Astrocyte of the cerebellum (primary cell): ENCODE data around the gene SAMD8.

ENCODE experiments used
- DNase-seq: peaks from one replicate; pipeline ENCODE4 v3.0.0-alpha.2; 2011; ENCODE audit warnings: low read depth
- H3K4me3 ChIP-seq: 2 replicates; pipeline ENCODE4 v1.5.1; 2011; ENCODE audit warnings: mild to moderate bottlenecking, low read depth, low read length, moderate library complexity
- in situ Hi-C: cut with HindIII; loops from 2 replicates; pipeline ENCODE4 v1.10.0; 2017; ENCODE audit warnings: low sequenced_read_pairs
- TF ChIP-seq, protein P1 (sequence below): IDR thresholded peaks from 2 replicates; pipeline ENCODE4 v1.5.1; 2012; ENCODE audit warnings: low read length, low read depth, moderate library complexity, mild to moderate bottlenecking; ENCODE audit errors: missing control alignments

SAMD8 gene

DNA sequence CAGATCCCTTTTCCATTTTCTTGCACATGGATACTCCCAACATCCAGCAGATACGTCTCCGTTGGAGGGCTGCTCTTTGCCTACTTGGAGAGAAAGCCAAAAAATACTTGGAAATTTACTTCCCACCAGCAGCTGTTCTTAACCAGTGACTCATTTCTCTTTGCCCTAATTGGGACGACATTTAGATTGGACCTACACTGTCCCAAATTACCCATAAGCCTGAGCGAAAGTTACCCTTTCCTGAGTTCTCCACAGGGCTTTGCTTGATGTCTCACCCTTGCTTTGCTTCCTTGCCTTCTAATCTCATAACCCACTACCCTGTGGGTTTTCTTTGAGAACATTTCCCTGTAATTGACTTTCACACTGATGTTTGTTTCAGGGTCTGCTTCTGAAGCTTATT lies 48.1 kb downstream of the SAMD8 start:
- TF ChIP-seq, protein P1, sequence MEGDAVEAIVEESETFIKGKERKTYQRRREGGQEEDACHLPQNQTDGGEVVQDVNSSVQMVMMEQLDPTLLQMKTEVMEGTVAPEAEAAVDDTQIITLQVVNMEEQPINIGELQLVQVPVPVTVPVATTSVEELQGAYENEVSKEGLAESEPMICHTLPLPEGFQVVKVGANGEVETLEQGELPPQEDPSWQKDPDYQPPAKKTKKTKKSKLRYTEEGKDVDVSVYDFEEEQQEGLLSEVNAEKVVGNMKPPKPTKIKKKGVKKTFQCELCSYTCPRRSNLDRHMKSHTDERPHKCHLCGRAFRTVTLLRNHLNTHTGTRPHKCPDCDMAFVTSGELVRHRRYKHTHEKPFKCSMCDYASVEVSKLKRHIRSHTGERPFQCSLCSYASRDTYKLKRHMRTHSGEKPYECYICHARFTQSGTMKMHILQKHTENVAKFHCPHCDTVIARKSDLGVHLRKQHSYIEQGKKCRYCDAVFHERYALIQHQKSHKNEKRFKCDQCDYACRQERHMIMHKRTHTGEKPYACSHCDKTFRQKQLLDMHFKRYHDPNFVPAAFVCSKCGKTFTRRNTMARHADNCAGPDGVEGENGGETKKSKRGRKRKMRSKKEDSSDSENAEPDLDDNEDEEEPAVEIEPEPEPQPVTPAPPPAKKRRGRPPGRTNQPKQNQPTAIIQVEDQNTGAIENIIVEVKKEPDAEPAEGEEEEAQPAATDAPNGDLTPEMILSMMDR = no peak
- no peak for DNase-seq
- in situ Hi-C loops = no loop called here
- no peak overlapping the region for H3K4me3 ChIP-seq

DNA sequence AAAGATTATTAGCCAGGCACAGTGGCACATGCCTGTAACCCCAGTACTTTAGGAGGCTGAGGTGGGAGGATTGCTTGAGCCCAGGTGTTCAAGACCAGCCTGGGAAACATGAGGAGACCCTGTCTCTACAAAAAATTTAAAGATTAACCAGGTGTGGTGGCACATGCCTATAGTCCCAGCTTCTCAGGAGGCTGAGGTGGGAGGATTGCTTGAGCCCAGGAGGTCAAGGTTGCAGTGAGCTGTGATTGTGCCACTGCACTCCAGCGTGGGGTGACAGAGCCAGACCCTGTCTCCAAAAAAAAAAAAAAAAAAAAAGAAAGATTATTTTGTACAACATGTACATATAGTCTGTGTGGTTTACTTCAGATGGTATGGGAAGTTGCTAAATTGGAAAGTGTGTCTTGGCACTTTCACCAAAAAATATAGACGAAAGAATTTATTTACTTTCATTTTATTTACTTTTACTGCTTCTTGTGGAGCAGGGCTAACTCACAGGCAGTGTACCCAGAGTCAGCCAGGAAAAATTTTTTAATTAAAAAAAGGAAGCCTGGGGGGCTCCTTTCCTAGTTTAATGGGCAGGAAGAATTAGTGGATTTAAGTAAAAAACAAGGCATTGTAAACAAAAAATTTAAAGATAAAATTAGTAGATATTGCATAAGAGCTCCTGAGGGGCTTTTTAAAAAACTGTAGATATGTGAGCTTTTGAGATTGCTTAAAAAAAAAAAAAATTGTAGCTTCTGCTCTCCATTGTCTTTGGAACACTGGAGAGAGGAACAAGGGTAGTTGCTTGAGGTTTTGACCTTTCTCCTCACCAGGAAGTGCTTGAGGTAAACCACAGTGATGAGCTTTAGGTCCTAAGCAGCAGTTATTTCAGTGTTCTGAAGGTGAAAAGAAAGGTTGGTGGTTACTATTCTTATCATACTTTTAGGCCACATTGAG lies 54.5 kb downstream of the SAMD8 start:
- no peak overlapping the region for H3K4me3 ChIP-seq
- DNase-seq = peak; percentile 70
- TF ChIP-seq, protein P1 = no peak
- in situ Hi-C loops = no loop called here

DNA sequence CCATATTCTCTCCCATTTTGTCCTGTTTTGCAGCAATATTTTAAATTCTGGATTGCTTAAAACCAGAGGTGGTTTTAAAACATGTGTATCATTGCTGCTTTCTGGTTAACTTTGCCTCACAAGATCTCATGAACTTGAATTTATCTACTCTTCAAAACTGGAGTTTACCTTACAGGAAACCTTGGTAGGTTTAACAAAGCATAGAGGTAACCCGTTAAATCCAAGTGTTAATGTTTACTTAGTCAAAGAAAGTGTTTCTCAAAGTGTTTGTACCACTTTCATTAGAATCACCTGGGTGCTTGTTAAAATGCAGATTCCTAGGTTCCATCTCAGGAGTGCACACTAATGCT lies 55.1 kb downstream of the SAMD8 start:
- no peak for DNase-seq
- H3K4me3 ChIP-seq = no peak overlapping the region
- TF ChIP-seq, protein P1 = no peak
- in situ Hi-C loops = no loop called here

DNA sequence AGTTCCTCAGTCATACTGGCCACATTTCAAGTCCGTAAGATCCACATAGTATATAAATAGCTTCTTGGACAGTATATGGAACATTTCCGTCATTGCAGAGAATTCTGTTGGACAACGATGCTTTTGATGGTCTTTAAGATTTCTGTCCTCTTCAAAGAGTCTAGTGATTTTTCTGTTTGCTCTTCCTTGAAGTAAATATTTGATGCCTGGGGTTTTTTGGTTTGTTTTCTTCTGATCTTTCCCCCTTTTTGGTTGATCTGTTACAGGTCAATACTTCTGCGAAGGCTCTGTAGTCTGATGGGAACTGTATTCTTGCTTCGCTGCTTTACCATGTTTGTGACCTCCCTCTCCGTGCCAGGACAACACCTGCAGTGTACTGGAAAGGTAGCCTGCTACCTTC lies 56.8 kb downstream of the SAMD8 start:
- in situ Hi-C loops = no loop called here
- no peak overlapping the region for H3K4me3 ChIP-seq
- DNase-seq = no peak
- TF ChIP-seq, protein P1 = no peak

DNA sequence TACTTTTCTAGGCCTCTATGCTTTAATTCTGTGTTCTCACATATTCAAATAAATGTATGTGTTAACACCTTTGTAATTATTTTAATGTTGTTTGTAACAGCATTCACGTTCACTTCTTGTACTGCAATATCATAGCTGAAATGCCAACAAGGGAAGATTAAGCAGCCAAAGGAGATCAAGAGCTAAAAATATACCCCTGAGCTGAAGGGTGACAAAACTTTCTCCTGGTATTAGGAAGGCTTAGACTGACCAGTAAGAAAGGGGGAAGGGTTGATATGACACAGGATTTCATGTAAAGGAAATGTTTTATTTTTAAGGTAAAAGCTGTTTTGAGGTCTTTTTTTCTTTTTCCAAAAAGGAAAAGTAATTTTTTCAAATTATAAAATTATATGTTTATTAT lies 58.8 kb downstream of the SAMD8 start:
- in situ Hi-C loops = no loop called here
- no peak overlapping the region for H3K4me3 ChIP-seq
- no peak for DNase-seq
- TF ChIP-seq, protein P1 = no peak

DNA sequence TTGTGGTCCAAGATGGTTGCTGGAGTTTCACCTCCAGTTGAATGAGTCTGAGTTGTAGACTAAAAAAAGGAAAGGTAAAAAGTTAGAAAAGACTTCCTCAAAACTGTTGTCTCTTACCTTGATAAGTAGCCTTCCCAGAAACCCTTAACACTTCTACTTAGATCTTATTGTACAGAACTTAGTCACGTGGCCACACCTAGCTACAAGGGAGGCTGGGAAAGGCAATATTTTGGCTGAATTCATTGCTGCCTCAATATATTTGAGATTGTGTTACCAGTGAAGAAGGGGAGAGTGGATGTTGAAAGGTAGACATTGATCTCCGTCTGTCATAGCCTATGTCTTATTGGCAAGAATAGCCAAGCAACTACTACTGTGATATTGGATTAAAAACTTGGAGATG lies 63.6 kb downstream of the SAMD8 start:
- in situ Hi-C loops = no loop called here

More for the DNA sequence above, 63.6 kb downstream of the SAMD8 start:
- TF ChIP-seq, protein P1 = no peak
- DNase-seq = no peak
- no peak overlapping the region for H3K4me3 ChIP-seq
